Astrocyte (in vitro differentiated cells and primary cell): ENCODE data around the gene ACP6. TPM values are rescaled to one million over a fixed set of nuclear protein-coding genes. Genes with fewer than 3 reads are reported as not detected.

Experiments
- DNase-seq: peaks from one replicate; pipeline ENCODE4 v3.0.0-alpha.2; 2010; ENCODE audit warnings: low read depth
- FAIRE-seq: peaks from 2 replicates; lab custom pipeline; 2011; peaks lifted over from hg19 to GRCh38; lab: Jason Lieb, UNC
- H2AFZ ChIP-seq: 2 replicates; pipeline ENCODE4 v1.6.0; 2012; ENCODE audit warnings: low read depth, low read length, inconsistent platforms
- H3K27ac ChIP-seq: 2 replicates; pipeline ENCODE4 v1.5.1; 2011; ENCODE audit warnings: low read depth, low read length, inconsistent platforms
- H3K27me3 ChIP-seq: 2 replicates; pipeline ENCODE4 v1.6.0; 2011; ENCODE audit warnings: low read length, inconsistent platforms; ENCODE audit not compliant: insufficient read depth
- H3K36me3 ChIP-seq: 2 replicates; pipeline ENCODE4 v1.5.1; 2011; ENCODE audit warnings: low read length, inconsistent platforms; ENCODE audit not compliant: insufficient read depth
- H3K4me1 ChIP-seq: 2 replicates; pipeline ENCODE4 v1.5.1; 2011; ENCODE audit warnings: low read length, inconsistent platforms; ENCODE audit not compliant: insufficient read depth
- H3K4me2 ChIP-seq: 2 replicates; pipeline ENCODE4 v1.6.0; 2012; ENCODE audit warnings: low read length, inconsistent platforms
- H3K4me3 ChIP-seq: 2 replicates; pipeline ENCODE4 v1.5.1; 2011; ENCODE audit warnings: low read depth, mild to moderate bottlenecking, low read length, inconsistent platforms; ENCODE audit not compliant: insufficient read depth
- H3K79me2 ChIP-seq: 2 replicates; pipeline ENCODE4 v1.6.0; 2012; ENCODE audit warnings: mild to moderate bottlenecking, low read length, inconsistent platforms; ENCODE audit not compliant: insufficient read depth
- H3K9ac ChIP-seq: 2 replicates; pipeline ENCODE4 v1.6.0; 2012; ENCODE audit warnings: mild to moderate bottlenecking, low read length, inconsistent platforms
- H3K9me3 ChIP-seq: 2 replicates; pipeline ENCODE4 v1.5.1; 2012; ENCODE audit warnings: low read depth, mild to moderate bottlenecking, low read length, inconsistent platforms; ENCODE audit not compliant: insufficient read depth
- H4K20me1 ChIP-seq: 2 replicates; pipeline ENCODE4 v1.6.0; 2012; ENCODE audit warnings: low read length, inconsistent platforms; ENCODE audit not compliant: insufficient read depth
- H3K27ac Mint-ChIP-seq: one replicate; pipeline ENCODE4 v1.8.0; 2021; ENCODE audit warnings: mild to moderate bottlenecking, mixed read lengths; ENCODE audit not compliant: unreplicated experiment
- H3K27me3 Mint-ChIP-seq: one replicate; pipeline ENCODE4 v1.8.0; 2021; ENCODE audit warnings: low read depth, mixed read lengths; ENCODE audit not compliant: unreplicated experiment
- H3K36me3 Mint-ChIP-seq: one replicate; pipeline ENCODE4 v1.8.0; 2021; ENCODE audit warnings: low read depth, mixed read lengths; ENCODE audit not compliant: unreplicated experiment
- H3K4me1 Mint-ChIP-seq: one replicate; pipeline ENCODE4 v1.8.0; 2021; ENCODE audit warnings: low read depth, mixed read lengths; ENCODE audit not compliant: unreplicated experiment
- H3K4me3 Mint-ChIP-seq: one replicate; pipeline ENCODE4 v1.8.0; 2021; ENCODE audit warnings: mild to moderate bottlenecking, moderate library complexity, mixed read lengths; ENCODE audit not compliant: unreplicated experiment
- H3K9me3 Mint-ChIP-seq: one replicate; pipeline ENCODE4 v1.8.0; 2021; ENCODE audit warnings: mild to moderate bottlenecking, mixed read lengths; ENCODE audit not compliant: unreplicated experiment
- CTCF ChIP-seq: IDR thresholded peaks from 2 replicates; pipeline ENCODE4 v1.5.1; 2011; ENCODE audit warnings: low read depth, mild to moderate bottlenecking, inconsistent platforms, low read length, moderate library complexity; ENCODE audit not compliant: insufficient read depth
- EZH2 ChIP-seq: IDR thresholded peaks from 2 replicates; pipeline ENCODE4 v1.6.1; 2012; ENCODE audit warnings: mild to moderate bottlenecking, low read length, inconsistent platforms; ENCODE audit not compliant: insufficient read depth
- total RNA-seq: library from RNA; stranded (reverse); gene quantifications from 2 replicates; pipeline ENCODE4 v1.2.1, GENCODE V29; 2021

The ACP6 gene
- total RNA-seq, 1 donor from 2014 or later, result 17.5 TPM

DNA sequence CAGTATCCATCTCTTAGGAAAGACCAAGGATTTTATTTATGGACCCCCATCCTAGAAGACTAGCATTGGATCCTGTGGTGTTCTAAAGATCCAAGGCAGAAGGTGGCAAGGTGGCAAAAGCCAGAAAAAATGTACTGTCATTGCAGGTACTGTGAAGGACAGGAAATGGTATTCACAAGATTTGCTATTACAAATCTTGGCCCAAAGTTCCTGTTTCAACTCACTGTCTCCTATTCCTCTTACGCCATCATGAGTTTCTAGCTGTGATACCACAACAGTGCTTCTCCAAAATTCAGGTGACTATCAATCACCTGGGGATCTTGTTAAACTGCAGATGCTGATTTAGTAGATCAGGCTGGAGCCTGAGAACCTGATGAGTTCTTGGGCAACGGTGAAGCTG, 21.4 kb downstream of the ACP6 start:
- FAIRE-seq, result no peak
- Mint-ChIP-seq H3K9me3 (peaks cover 2% of the 10 kb centered on the region), H3K4me3 (no peak overlapping the region), H3K27me3 (no peaks in the 10 kb centered on the region), H3K36me3 (peaks cover 18% of the 10 kb centered on the region), H3K4me1 (no peaks in the 10 kb centered on the region), H3K27ac (no peak overlapping the region)
- H3K4me1 ChIP-seq, result no peaks in the 10 kb centered on the region
- no peaks in the 10 kb centered on the region for H3K27me3 ChIP-seq
- H3K9me3 ChIP-seq, result no peaks in the 10 kb centered on the region
- no peak overlapping the region for H3K27ac ChIP-seq
- H4K20me1 ChIP-seq, result no peaks in the 10 kb centered on the region
- no peak overlapping the region for H3K9ac ChIP-seq
- no peak overlapping the region for H3K4me2 ChIP-seq
- H2AFZ ChIP-seq, result no peak overlapping the region
- no peaks in the 10 kb centered on the region for H3K79me2 ChIP-seq
- H3K4me3 ChIP-seq, result no peak overlapping the region
- TF ChIP-seq CTCF, result no peak
- TF ChIP-seq EZH2, result no peak
- H3K36me3 ChIP-seq, result peaks cover 11% of the 10 kb centered on the region
- DNase-seq, result no peak

- Mint-ChIP-seq H3K36me3 (peaks cover 22% of the 10 kb centered on the region), H3K4me1 (no peaks in the 10 kb centered on the region), H3K4me3 (no peak overlapping the region), H3K27ac (no peak overlapping the region), H3K27me3 (no peaks in the 10 kb centered on the region), H3K9me3 (peaks cover 2% of the 10 kb centered on the region)
- no peak overlapping the region for H3K9ac ChIP-seq
- no peak for TF ChIP-seq CTCF
- no peak for TF ChIP-seq EZH2
- H3K4me1 ChIP-seq, result no peaks in the 10 kb centered on the region
- no peaks in the 10 kb centered on the region for H3K9me3 ChIP-seq
- FAIRE-seq, result no peak
- H3K36me3 ChIP-seq, result peaks cover 11% of the 10 kb centered on the region
- no peak overlapping the region for H3K4me2 ChIP-seq
- H3K4me3 ChIP-seq, result no peak overlapping the region
- H4K20me1 ChIP-seq, result no peaks in the 10 kb centered on the region
- H3K79me2 ChIP-seq, result no peaks in the 10 kb centered on the region
- H2AFZ ChIP-seq, result no peak overlapping the region
- no peaks in the 10 kb centered on the region for H3K27me3 ChIP-seq
- DNase-seq, result no peak
- H3K27ac ChIP-seq, result no peak overlapping the region
Observed at GRCh38 chr1:147647796-147648633, 22.3 kb downstream of the ACP6 start.

GRCh38 chr1:147643974-147644373, 26.4 kb downstream of the ACP6 start:
- no peaks in the 10 kb centered on the region for H3K4me1 ChIP-seq

More at GRCh38 chr1:147643974-147644373, 26.4 kb downstream of the ACP6 start:
- FAIRE-seq (no peak), DNase-seq (no peak)
- H3K4me3 ChIP-seq, result no peak overlapping the region
- H4K20me1 ChIP-seq, result no peaks in the 10 kb centered on the region
- Mint-ChIP-seq H3K27me3 (no peaks in the 10 kb centered on the region), H3K4me3 (no peak overlapping the region), H3K27ac (no peak overlapping the region), H3K36me3 (peaks cover 13% of the 10 kb centered on the region), H3K4me1 (no peaks in the 10 kb centered on the region), H3K9me3 (no peaks in the 10 kb centered on the region)
- no peak for TF ChIP-seq EZH2
- no peak for TF ChIP-seq CTCF
- no peaks in the 10 kb centered on the region for H3K79me2 ChIP-seq
- H3K27me3 ChIP-seq, result no peaks in the 10 kb centered on the region
- no peak overlapping the region for H3K9ac ChIP-seq
- no peak overlapping the region for H3K4me2 ChIP-seq
- no peak overlapping the region for H3K27ac ChIP-seq
- no peaks in the 10 kb centered on the region for H3K9me3 ChIP-seq
- H2AFZ ChIP-seq, result no peak overlapping the region
- peaks cover 2% of the 10 kb centered on the region for H3K36me3 ChIP-seq
